H9 (cell line): ENCODE results near the gene GP1BA. TPM values are rescaled to one million over a fixed set of nuclear protein-coding genes. Genes with fewer than 3 reads are reported as not detected.
"Not testable (repeated sequence)": the region's sequence is repeated elsewhere in the genome, so short reads cannot be mapped to it uniquely, and the experiment has no call there.

Experiments used
- DNase-seq: peaks from one replicate; pipeline ENCODE4 v3.0.0-alpha.2; 2017
- H2AFZ ChIP-seq: one replicate; pipeline ENCODE4 v1.6.1; 2013; ENCODE audit warnings: mild to moderate bottlenecking, low read length, control low read depth, moderate library complexity
- H2AK5ac ChIP-seq: 2 replicates; pipeline ENCODE4 v1.6.1; 2013; ENCODE audit warnings: low read length, control low read depth, mixed read lengths; ENCODE audit not compliant: insufficient read length
- H2BK120ac ChIP-seq: one replicate; pipeline ENCODE4 v1.6.1; 2013; ENCODE audit warnings: low read depth, mild to moderate bottlenecking, low read length, control low read depth, inconsistent platforms; ENCODE audit not compliant: poor library complexity, severe bottlenecking
- H2BK12ac ChIP-seq: 2 replicates; pipeline ENCODE4 v1.6.1; 2013; ENCODE audit warnings: low read length, control low read depth, mixed read lengths, low read depth; ENCODE audit not compliant: insufficient read length
- H2BK15ac ChIP-seq: 2 replicates; pipeline ENCODE4 v1.6.1; 2013; ENCODE audit warnings: low read depth, low read length, control low read depth
- H2BK20ac ChIP-seq: one replicate; pipeline ENCODE4 v1.6.1; 2013; ENCODE audit warnings: low read depth, mild to moderate bottlenecking, low read length, control low read depth, inconsistent platforms; ENCODE audit not compliant: poor library complexity, severe bottlenecking
- H2BK5ac ChIP-seq: 2 replicates; pipeline ENCODE4 v1.6.1; 2013; ENCODE audit warnings: low read length, control low read depth, mixed read lengths; ENCODE audit not compliant: insufficient read length
- H3K14ac ChIP-seq: 2 replicates; pipeline ENCODE4 v1.6.1; 2013; ENCODE audit warnings: low read length, control low read depth; ENCODE audit not compliant: insufficient read depth
- H3K18ac ChIP-seq: 2 replicates; pipeline ENCODE4 v1.6.1; 2013; ENCODE audit warnings: low read depth, mild to moderate bottlenecking, mixed read lengths, low read length, control low read depth; ENCODE audit not compliant: insufficient read length
- H3K23ac ChIP-seq: 2 replicates; pipeline ENCODE4 v1.6.1; 2013; ENCODE audit warnings: low read length, control low read depth, mixed read lengths, low read depth; ENCODE audit not compliant: insufficient read length
- H3K23me2 ChIP-seq: 2 replicates; pipeline ENCODE4 v1.6.1; 2013; ENCODE audit warnings: low read depth, mild to moderate bottlenecking, mixed read lengths, low read length, control low read depth; ENCODE audit not compliant: insufficient read length, poor library complexity, severe bottlenecking
- H3K27ac ChIP-seq: 2 replicates; pipeline ENCODE4 v1.5.1; 2013; ENCODE audit warnings: low read length, control low read depth, mixed read lengths, low read depth; ENCODE audit not compliant: insufficient read length
- H3K27me3 ChIP-seq: 2 replicates; pipeline ENCODE4 v1.6.1; 2013; ENCODE audit warnings: low read length, control low read depth, inconsistent platforms; ENCODE audit not compliant: insufficient read depth
- H3K4ac ChIP-seq: 2 replicates; pipeline ENCODE4 v1.6.1; 2013; ENCODE audit warnings: low read depth, mild to moderate bottlenecking, control low read depth, inconsistent platforms, low read length, moderate library complexity
- H3K4me1 ChIP-seq: 2 replicates; pipeline ENCODE4 v1.6.1; 2013; ENCODE audit warnings: low read length, control low read depth, inconsistent platforms; ENCODE audit not compliant: insufficient read depth
- H3K4me2 ChIP-seq: 2 replicates; pipeline ENCODE4 v1.6.1; 2013; ENCODE audit warnings: low read length, control low read depth, mixed read lengths; ENCODE audit not compliant: insufficient read length, insufficient read depth
- H3K56ac ChIP-seq: 2 replicates; pipeline ENCODE4 v1.6.1; 2013; ENCODE audit warnings: low read depth, mild to moderate bottlenecking, mixed read lengths, low read length, control low read depth; ENCODE audit not compliant: insufficient read length
- H3K79me1 ChIP-seq: 2 replicates; pipeline ENCODE4 v1.6.1; 2013; ENCODE audit warnings: low read depth, mild to moderate bottlenecking, moderate library complexity, low read length, control low read depth, inconsistent platforms; ENCODE audit not compliant: insufficient read depth, poor library complexity, severe bottlenecking
- H3K79me2 ChIP-seq: 2 replicates; pipeline ENCODE4 v1.6.1; 2013; ENCODE audit warnings: low read length, control low read depth, inconsistent platforms; ENCODE audit not compliant: insufficient read depth
- H3K9ac ChIP-seq: 2 replicates; pipeline ENCODE4 v1.6.1; 2013; ENCODE audit warnings: low read length, control low read depth, mixed read lengths; ENCODE audit not compliant: insufficient read length; ENCODE audit errors: extremely low read depth
- H3K9me3 ChIP-seq: one replicate; pipeline ENCODE4 v1.6.1; 2013; ENCODE audit warnings: low read depth, low read length, inconsistent platforms; ENCODE audit not compliant: control insufficient read depth
- H3T11ph ChIP-seq: one replicate; pipeline ENCODE4 v1.6.1; 2013; ENCODE audit warnings: mild to moderate bottlenecking, low read length, control low read depth, inconsistent platforms
- H4K20me1 ChIP-seq: one replicate; pipeline ENCODE4 v1.6.1; 2013; ENCODE audit not compliant: control insufficient read depth, insufficient read length, insufficient read depth
- H4K5ac ChIP-seq: 2 replicates; pipeline ENCODE4 v1.6.1; 2013; ENCODE audit warnings: low read depth, mild to moderate bottlenecking, mixed read lengths, low read length, control low read depth; ENCODE audit not compliant: insufficient read length
- H4K8ac ChIP-seq: replicated peaks from 2 replicates; pipeline ENCODE4 v1.6.1; 2013; ENCODE audit warnings: low read length, control low read depth, mixed read lengths, low read depth; ENCODE audit not compliant: insufficient read length
- H4K91ac ChIP-seq: 2 replicates; pipeline ENCODE4 v1.6.1; 2013; ENCODE audit warnings: low read depth, mild to moderate bottlenecking, moderate library complexity, mixed read lengths, low read length, control low read depth; ENCODE audit not compliant: insufficient read length
- H3K27ac Mint-ChIP-seq, 3 experiments: 2 replicates in 2 of 3; 3 replicates in 1 of 3; pipeline ENCODE4 v1.8.0; 2020 to 2021; ENCODE audit warnings: mixed read lengths in 3 of 3, mild to moderate bottlenecking in 1 of 3, moderate library complexity in 1 of 3
- H3K27me3 Mint-ChIP-seq: 2 replicates; pipeline ENCODE4 v1.8.0; 2021; ENCODE audit warnings: low read depth, mild to moderate bottlenecking, moderate library complexity, mixed read lengths
- H3K36me3 Mint-ChIP-seq, 3 experiments: 2 replicates in 2 of 3; 3 replicates in 1 of 3; pipeline ENCODE4 v1.8.0; 2020 to 2021; ENCODE audit warnings: low read depth in 3 of 3, mixed read lengths in 3 of 3; ENCODE audit not compliant: insufficient read depth in 1 of 3
- H3K4me1 Mint-ChIP-seq, 2 experiments: 2 replicates each; pipeline ENCODE4 v1.8.0; 2020; ENCODE audit warnings: mixed read lengths in 2 of 2
- H3K4me3 Mint-ChIP-seq, 2 experiments: 2 replicates in 1 of 2; 3 replicates in 1 of 2; pipeline ENCODE4 v1.8.0; 2020 to 2021; ENCODE audit warnings: mild to moderate bottlenecking in 2 of 2, mixed read lengths in 2 of 2, moderate library complexity in 1 of 2
- H3K9me3 Mint-ChIP-seq, 2 experiments: 2 replicates in 1 of 2; 3 replicates in 1 of 2; pipeline ENCODE4 v1.8.0; 2020; ENCODE audit warnings: mild to moderate bottlenecking in 2 of 2, mixed read lengths in 2 of 2, moderate library complexity in 1 of 2
- CTCF ChIP-seq: fragments of 200-600 bp; sonication (generic); conservative IDR thresholded peaks from 3 replicates; pipeline ENCODE4 v1.8.0; 2021; ENCODE audit warnings: antibody characterized with exemption, mild to moderate bottlenecking
- WGBS: extraction: QIAGEN DNeasy Blood & Tissue Kit; methylation state at CpG from one replicate; pipeline ENCODE4 v1.1.7; 2013; ENCODE audit warnings: missing lambda C conversion rate, low lambda C conversion rate, mixed read lengths; ENCODE audit not compliant: insufficient read length; ENCODE audit errors: extremely low coverage; 5-methylcytosine and 5-hydroxymethylcytosine counted together
- total RNA-seq: library from RNA; stranded (reverse); gene quantifications from 2 replicates; pipeline ENCODE4 v1.2.1, GENCODE V29; 2021

Gene GP1BA
- total RNA-seq, 1 experiment from 2014 or later, result not detected

- no peaks in the 10 kb centered on the region for H3K27me3 Mint-ChIP-seq
- Histone ChIP-seq H3K23ac (no peak overlapping the region), H2BK5ac (no peak overlapping the region), H2BK20ac (no peak overlapping the region), H3K56ac (no peak overlapping the region), H3K18ac (no peak overlapping the region), H3K4ac (no peak overlapping the region), H3K79me1 (no peaks in the 10 kb centered on the region), H2BK120ac (no peak overlapping the region), H3K23me2 (no peaks in the 10 kb centered on the region), H3K14ac (no peak overlapping the region), H2BK15ac (no peak overlapping the region), H3K4me1 (peaks cover 3% of the 10 kb centered on the region; the same call in 1 of the 2 replicates), H4K5ac (no peak overlapping the region), H3K9me3 (no peaks in the 10 kb centered on the region), H2AK5ac (no peak overlapping the region), H4K20me1 (no peaks in the 10 kb centered on the region), H2AFZ (no peak overlapping the region), H3K27me3 (no peaks in the 10 kb centered on the region), H2BK12ac (no peak overlapping the region), H3K79me2 (no peaks in the 10 kb centered on the region), H4K91ac (no peak overlapping the region), H3K4me2 (no peak overlapping the region), H3K9ac (no peak overlapping the region), H4K8ac (no peak overlapping the region), H3T11ph (no peak overlapping the region), H3K27ac (no peak overlapping the region)
- no peak for TF ChIP-seq CTCF
- no peaks in the 10 kb centered on the region for H3K9me3 Mint-ChIP-seq
- H3K27ac Mint-ChIP-seq, result no peak overlapping the region
- WGBS, result no CpG with 5 or more reads among the region's 4 CpGs
- no peak for DNase-seq
- no peak overlapping the region for H3K4me3 Mint-ChIP-seq
- H3K36me3 Mint-ChIP-seq, result no peaks in the 10 kb centered on the region
- H3K4me1 Mint-ChIP-seq, result peaks cover 7% of the 10 kb centered on the region in 2 experiments
Measured at GRCh38 chr17:4921320-4921719, 10.8 kb upstream of the GP1BA start.

GRCh38 chr17:4926577-4927335 lies 5.3 kb upstream of the GP1BA start:
- H2BK120ac ChIP-seq, H3K4me1 Mint-ChIP-seq, H3K27ac ChIP-seq, H3K23me2 ChIP-seq, H3K9me3 ChIP-seq, H3K4me2 ChIP-seq, H2AK5ac ChIP-seq, H3K4ac ChIP-seq, H3K9ac ChIP-seq, H3K18ac ChIP-seq, H3K23ac ChIP-seq, H3K79me2 ChIP-seq, DNase-seq, H3K4me1 ChIP-seq, H4K91ac ChIP-seq, H3K27me3 ChIP-seq, H2AFZ ChIP-seq, H2BK20ac ChIP-seq, H2BK5ac ChIP-seq, H4K5ac ChIP-seq, H3K14ac ChIP-seq, H4K20me1 ChIP-seq, H2BK12ac ChIP-seq, H3K79me1 ChIP-seq, H3T11ph ChIP-seq, H3K4me3 Mint-ChIP-seq, H2BK15ac ChIP-seq, H3K27me3 Mint-ChIP-seq, H3K9me3 Mint-ChIP-seq, H4K8ac ChIP-seq, H3K56ac ChIP-seq: not testable (repeated sequence)
- peaks cover 2 to 16% (median 8%) of the 10 kb centered on the region in 3 experiments; a peak in 5 of 7 replicates for H3K36me3 Mint-ChIP-seq
- peak overlapping the region in 2 of 3 experiments; percentile 19 to 56; a peak in 1 of 7 replicates for H3K27ac Mint-ChIP-seq
- no CpG with 5 or more reads among the region's 24 CpGs for WGBS
